NCI-H2029 (cell line): ENCODE measurements around the gene CD1C.

Experiments
- DNase-seq: peaks from one replicate; lab custom pipeline; 2025; lab: John Stamatoyannopoulos, UW

The CD1C gene

DNA sequence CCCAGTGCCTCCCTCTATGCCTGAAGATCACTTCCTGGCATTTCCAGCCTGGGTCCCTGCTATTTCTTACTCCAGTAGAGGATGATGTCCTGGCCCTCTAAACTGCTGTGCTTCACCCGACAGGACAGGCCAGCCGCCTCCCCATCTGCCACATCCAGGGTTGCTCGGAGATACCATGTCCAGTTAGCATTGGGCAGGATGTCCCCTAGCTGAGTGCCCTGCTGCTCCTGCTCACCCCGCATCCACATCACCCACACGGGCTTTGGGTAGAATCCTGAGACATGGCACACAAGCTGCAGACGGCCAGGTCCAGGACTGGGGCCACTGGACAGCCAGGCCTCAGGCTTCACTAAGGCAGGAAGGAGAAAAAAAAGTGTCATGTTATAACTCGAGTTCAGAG, 39.6 kb downstream of the CD1C start:
- DNase-seq = no peak

DNA sequence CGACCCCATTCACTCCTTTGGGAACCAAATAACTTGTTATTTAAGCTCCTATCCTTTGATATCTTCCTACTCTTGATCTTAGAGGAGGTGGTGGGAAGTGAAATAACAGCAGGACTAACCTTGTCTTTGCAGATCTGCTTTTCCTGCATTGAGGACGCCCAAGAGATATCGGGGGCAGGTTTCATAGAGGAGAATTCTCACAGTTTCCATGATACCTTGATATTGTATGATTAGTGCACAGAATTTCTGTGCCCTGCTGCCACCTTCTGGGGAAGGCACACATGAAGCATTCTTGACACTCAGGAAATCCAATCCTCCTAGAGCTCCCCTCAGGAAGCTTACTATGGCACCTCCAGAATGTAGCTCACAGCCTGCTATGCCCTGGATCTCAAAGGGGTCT, 40.0 kb downstream of the CD1C start:
- DNase-seq = no peak

GRCh38 chr1:158330391-158331105, 40.8 kb downstream of the CD1C start:
- no peak for DNase-seq

GRCh38 chr1:158331106-158331425, 41.3 kb downstream of the CD1C start:
- DNase-seq = no peak

GRCh38 chr1:158331481-158332150, 41.9 kb downstream of the CD1C start, which contains the start of gene CD1B:
TSS of gene CD1B (minus strand) at chr1:158331531. CDS start at chr1:158331423, 108 bp downstream.
- no peak for DNase-seq

DNA sequence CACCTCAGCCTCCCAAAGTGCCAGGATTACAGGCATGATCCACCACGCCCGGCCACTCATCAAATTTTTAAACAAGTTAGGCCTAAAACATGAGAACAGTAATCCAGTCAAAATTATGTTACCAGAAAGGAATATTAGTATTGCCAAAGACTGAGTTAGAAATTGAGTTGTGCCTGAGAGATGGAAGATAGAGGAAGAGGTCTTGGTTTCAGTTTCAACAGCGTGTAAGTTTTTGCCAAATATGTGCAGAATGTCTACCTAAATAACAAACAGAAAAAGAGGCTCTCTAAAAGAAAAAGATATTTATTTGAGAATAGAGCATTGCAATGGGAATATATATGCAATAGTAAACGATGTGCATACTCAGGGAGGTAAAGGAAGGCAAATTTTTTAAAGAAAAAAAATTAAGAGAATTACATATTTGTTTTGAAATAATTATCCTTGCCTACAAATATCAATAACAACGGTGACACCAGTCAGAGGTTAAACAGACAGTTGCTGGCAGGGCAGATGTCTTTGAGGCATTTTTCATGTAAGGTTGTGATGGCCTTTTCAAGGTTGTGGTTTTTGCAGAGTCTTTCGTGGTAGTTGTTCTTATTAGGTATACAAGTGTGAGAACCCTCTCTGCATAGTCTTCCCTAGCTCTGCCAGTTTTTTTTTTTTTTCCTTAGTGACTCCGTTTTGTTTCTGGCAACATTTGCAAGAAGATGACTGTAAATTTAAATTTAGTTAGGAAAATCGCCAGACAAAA, 43.9 kb downstream of the CD1C start:
- no peak for DNase-seq

DNA sequence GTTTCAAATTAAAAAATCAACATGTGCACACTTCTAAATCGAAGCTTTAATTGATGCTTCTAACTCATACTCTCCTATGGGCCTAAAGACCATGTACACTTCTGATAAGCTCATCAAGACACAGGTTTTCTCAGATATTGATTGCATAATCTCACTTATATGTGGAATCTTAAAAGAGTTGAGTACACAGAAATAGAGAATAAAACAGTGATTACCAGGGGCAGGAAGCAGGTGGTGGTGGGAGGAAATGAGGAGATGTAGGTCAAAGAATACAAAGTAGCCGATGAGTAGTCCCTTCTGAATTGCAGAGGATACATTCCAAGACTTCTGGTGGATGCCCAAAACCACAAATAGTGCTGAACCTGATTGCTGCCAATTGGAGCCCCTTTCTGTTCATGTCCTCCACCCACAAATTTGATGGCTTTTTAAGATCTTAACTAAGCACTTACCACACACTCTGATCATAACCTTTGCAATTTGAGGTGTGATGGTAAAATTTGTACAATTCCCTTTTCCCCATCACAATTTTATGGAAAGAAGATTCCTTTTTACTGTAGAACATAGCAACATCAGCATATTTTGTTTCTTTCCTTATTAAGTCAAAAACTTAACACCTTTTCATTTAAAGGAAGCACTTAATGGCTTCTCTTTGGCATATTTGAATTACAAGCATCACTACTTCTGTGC, 44.9 kb downstream of the CD1C start:
- DNase-seq = no peak

DNA sequence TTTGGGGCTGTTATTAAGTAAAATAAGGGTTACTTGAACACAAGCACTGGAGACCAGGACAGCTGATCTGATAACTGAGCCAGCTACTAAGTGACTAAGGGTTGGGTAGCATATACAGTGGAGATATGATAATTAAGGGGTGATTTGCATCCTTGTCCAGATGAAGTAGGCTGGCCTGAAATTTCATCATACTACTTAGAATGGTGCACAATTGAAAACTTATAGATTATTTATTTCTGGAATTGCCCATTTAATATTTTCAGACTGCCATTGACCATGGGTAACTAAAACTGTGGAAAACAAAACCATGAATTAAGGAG, 45.5 kb downstream of the CD1C start:
- no peak for DNase-seq

- peak; percentile 15 for DNase-seq
Measured at GRCh38 chr1:158336413-158336812, 46.7 kb downstream of the CD1C start.
